ENCODE results near the gene ARID1B. TPM values are rescaled to one million over a fixed set of nuclear protein-coding genes. Genes with fewer than 3 reads are reported as not detected.

The ARID1B gene
- total RNA-seq, 1 donor, result 55.0 TPM

DNA sequence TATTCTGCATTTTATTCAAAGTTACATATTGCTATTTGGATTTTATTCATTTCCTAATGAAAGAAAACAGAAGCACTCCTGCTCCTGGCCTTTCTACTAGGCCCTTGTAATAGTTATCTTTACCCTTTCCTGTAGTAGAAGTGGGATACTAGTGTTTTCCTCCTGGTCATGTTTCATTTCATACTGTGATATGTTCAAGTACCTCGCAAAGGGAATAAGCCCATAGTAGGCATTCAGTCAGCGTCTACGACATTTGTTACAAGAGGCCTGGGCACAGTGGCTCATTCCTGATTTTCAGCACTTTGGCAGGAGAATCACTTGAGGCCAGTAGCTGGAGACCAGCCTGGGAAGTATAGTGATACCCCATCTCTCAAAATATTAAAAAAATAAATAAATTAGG is 154.1 kb downstream of the ARID1B start:
- H3K36me3 ChIP-seq (ENCODE audit: insufficient read depth, low read length), result peaks cover 5% of the 10 kb centered on the region
- H3K4me3 ChIP-seq (ENCODE audit: insufficient read depth, low read length), result no peak overlapping the region
- H4K20me1 ChIP-seq (ENCODE audit: insufficient read depth, low read length), result peaks cover 28% of the 10 kb centered on the region
- no peak overlapping the region for H2AFZ ChIP-seq (ENCODE audit: low read length)
- peaks cover 71% of the 10 kb centered on the region for H3K79me2 ChIP-seq (ENCODE audit: insufficient read depth, low read length)
- H3K27me3 ChIP-seq (ENCODE audit: insufficient read depth, low read length), result no peaks in the 10 kb centered on the region
- no peak overlapping the region for H3K27ac ChIP-seq (ENCODE audit: low read depth, low read length)
- TF ChIP-seq, protein P1, sequence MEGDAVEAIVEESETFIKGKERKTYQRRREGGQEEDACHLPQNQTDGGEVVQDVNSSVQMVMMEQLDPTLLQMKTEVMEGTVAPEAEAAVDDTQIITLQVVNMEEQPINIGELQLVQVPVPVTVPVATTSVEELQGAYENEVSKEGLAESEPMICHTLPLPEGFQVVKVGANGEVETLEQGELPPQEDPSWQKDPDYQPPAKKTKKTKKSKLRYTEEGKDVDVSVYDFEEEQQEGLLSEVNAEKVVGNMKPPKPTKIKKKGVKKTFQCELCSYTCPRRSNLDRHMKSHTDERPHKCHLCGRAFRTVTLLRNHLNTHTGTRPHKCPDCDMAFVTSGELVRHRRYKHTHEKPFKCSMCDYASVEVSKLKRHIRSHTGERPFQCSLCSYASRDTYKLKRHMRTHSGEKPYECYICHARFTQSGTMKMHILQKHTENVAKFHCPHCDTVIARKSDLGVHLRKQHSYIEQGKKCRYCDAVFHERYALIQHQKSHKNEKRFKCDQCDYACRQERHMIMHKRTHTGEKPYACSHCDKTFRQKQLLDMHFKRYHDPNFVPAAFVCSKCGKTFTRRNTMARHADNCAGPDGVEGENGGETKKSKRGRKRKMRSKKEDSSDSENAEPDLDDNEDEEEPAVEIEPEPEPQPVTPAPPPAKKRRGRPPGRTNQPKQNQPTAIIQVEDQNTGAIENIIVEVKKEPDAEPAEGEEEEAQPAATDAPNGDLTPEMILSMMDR (IDR thresholded peaks at IDR 0.05; ENCODE audit: extremely low read depth, low read depth, low read length), result no peak
- no peak for DNase-seq (ENCODE audit: insufficient read length, low spot score, missing footprints)
- H3K4me1 ChIP-seq (ENCODE audit: insufficient read depth, low read length), result no peaks in the 10 kb centered on the region
- no peak overlapping the region for H3K4me2 ChIP-seq (ENCODE audit: insufficient read depth, low read length)
- H3K9me3 ChIP-seq (ENCODE audit: low read depth, low read length), result no peaks in the 10 kb centered on the region

DNA sequence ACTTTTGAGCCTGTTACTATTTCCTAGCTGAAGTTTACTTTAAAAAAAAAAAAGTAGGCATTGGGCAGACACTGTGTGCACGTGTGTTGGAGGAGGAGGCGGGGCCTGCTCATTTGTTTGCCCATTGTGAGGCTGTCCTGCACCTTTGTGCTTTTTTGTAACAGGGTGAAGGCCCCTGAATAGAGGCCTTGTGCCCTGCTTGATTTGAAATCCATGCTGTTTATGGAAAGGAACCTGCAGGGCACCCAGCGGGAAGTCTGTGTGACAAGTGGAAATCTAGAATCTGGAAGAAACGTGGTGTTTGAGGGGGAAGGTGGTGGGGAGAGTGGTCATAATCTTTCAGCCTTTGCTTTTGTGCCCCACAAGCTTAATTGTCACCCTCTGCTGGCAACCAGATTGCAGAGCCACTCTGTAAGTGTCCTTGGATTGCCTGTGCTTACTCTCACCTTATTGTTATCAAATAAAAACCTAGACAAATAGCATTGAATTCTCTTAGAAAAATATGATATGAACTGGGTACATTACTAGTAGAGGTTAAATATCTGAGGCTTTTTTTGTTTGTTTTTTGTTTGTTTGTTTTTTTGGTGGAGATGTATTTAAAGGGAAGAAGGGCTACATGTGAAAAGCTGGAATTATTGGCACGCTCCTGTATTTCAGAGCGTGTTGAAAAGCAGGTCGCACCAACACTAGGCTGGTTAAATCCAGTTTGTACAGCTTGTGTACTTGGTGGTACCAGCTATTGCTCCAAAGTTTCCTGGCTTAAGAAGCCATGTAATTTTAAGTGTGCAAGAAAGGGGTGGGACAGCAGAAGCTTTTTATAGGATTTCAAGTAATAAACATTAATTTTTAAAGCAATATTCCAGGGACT is 156.3 kb downstream of the ARID1B start:
- TF ChIP-seq, protein P1 (IDR thresholded peaks at IDR 0.05; ENCODE audit: extremely low read depth, low read depth, low read length), result no peak
- peaks cover 70% of the 10 kb centered on the region for H3K79me2 ChIP-seq (ENCODE audit: insufficient read depth, low read length)
- H3K4me3 ChIP-seq (ENCODE audit: insufficient read depth, low read length), result no peak overlapping the region
- peaks cover 31% of the 10 kb centered on the region for H4K20me1 ChIP-seq (ENCODE audit: insufficient read depth, low read length)
- no peaks in the 10 kb centered on the region for H3K9me3 ChIP-seq (ENCODE audit: low read depth, low read length)
- no peaks in the 10 kb centered on the region for H3K4me1 ChIP-seq (ENCODE audit: insufficient read depth, low read length)
- H3K27ac ChIP-seq (ENCODE audit: low read depth, low read length), result no peak overlapping the region
- H3K36me3 ChIP-seq (ENCODE audit: insufficient read depth, low read length), result peaks cover 5% of the 10 kb centered on the region
- no peak overlapping the region for H3K4me2 ChIP-seq (ENCODE audit: insufficient read depth, low read length)
- no peaks in the 10 kb centered on the region for H3K27me3 ChIP-seq (ENCODE audit: insufficient read depth, low read length)
- DNase-seq (ENCODE audit: insufficient read length, low spot score, missing footprints), result no peak
- no peak overlapping the region for H2AFZ ChIP-seq (ENCODE audit: low read length)

DNA sequence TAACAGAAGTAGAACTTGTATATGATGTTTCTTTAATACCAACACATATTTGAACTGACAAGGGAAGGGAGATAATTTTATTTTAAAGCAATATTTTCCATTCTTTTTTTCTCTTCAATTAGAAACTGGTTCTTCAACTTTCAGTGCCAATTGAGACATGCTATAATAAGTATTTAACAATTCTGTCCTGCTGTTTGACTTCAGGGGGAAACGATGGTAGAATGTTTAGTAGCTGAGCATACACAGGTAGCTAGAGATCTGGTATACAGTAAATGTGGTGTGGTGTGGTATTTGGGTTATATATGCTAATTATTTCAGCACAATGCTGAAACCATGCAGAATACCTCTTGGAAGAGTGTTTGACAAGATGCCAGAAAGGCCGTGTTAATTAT is 156.9 kb downstream of the ARID1B start:
- Histone ChIP-seq H3K9me3 (ENCODE audit: low read depth, low read length) (no peaks in the 10 kb centered on the region), H3K4me2 (ENCODE audit: insufficient read depth, low read length) (no peak overlapping the region), H3K36me3 (ENCODE audit: insufficient read depth, low read length) (peaks cover 5% of the 10 kb centered on the region), H3K79me2 (ENCODE audit: insufficient read depth, low read length) (peaks cover 73% of the 10 kb centered on the region), H2AFZ (ENCODE audit: low read length) (no peak overlapping the region), H3K4me3 (ENCODE audit: insufficient read depth, low read length) (no peak overlapping the region), H3K27ac (ENCODE audit: low read depth, low read length) (no peak overlapping the region), H3K27me3 (ENCODE audit: insufficient read depth, low read length) (no peaks in the 10 kb centered on the region), H3K4me1 (ENCODE audit: insufficient read depth, low read length) (no peaks in the 10 kb centered on the region), H4K20me1 (ENCODE audit: insufficient read depth, low read length) (peaks cover 34% of the 10 kb centered on the region)
- TF ChIP-seq, protein P1 (IDR thresholded peaks at IDR 0.05; ENCODE audit: extremely low read depth, low read depth, low read length), result no peak
- no peak for DNase-seq (ENCODE audit: insufficient read length, low spot score, missing footprints)

DNA sequence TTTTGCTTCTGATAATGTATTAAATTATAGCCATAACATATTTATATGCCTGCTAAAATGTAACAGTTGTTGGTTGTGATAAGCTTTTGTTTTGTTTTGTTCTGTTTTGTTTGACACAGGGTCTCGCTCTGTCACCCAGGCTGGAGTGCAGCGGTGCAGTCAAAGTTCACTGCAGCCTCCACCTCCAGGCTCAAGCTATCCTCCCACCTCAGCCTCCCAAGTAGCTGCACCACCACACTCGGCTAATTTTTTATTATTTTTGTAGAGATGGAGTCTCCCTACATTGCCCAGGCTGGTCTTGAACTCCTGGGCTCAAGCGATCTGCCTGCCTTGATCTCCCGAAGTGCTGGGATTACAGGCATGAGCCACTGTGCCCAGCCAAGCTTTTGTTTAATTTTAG is 157.8 kb downstream of the ARID1B start:
- Histone ChIP-seq H4K20me1 (ENCODE audit: insufficient read depth, low read length) (peaks cover 28% of the 10 kb centered on the region), H2AFZ (ENCODE audit: low read length) (no peak overlapping the region), H3K36me3 (ENCODE audit: insufficient read depth, low read length) (peaks cover 5% of the 10 kb centered on the region), H3K27me3 (ENCODE audit: insufficient read depth, low read length) (no peaks in the 10 kb centered on the region), H3K4me3 (ENCODE audit: insufficient read depth, low read length) (no peak overlapping the region), H3K4me2 (ENCODE audit: insufficient read depth, low read length) (no peak overlapping the region), H3K9me3 (ENCODE audit: low read depth, low read length) (no peaks in the 10 kb centered on the region), H3K27ac (ENCODE audit: low read depth, low read length) (no peak overlapping the region), H3K79me2 (ENCODE audit: insufficient read depth, low read length) (peaks cover 68% of the 10 kb centered on the region), H3K4me1 (ENCODE audit: insufficient read depth, low read length) (no peaks in the 10 kb centered on the region)
- DNase-seq (ENCODE audit: insufficient read length, low spot score, missing footprints), result no peak
- TF ChIP-seq, protein P1 (IDR thresholded peaks at IDR 0.05; ENCODE audit: extremely low read depth, low read depth, low read length), result no peak
